H9 (cell line): Measurements from ENCODE around the gene ARF1. TPM values are rescaled to one million over a fixed set of nuclear protein-coding genes. Genes with fewer than 3 reads are reported as not detected.

ENCODE experiments used
- DNase-seq: peaks from one replicate; pipeline ENCODE4 v3.0.0-alpha.2; 2017
- H2AFZ ChIP-seq: one replicate; pipeline ENCODE4 v1.6.1; 2013; ENCODE audit warnings: mild to moderate bottlenecking, low read length, control low read depth, moderate library complexity
- H2AK5ac ChIP-seq: 2 replicates; pipeline ENCODE4 v1.6.1; 2013; ENCODE audit warnings: low read length, control low read depth, mixed read lengths; ENCODE audit not compliant: insufficient read length
- H2BK120ac ChIP-seq: one replicate; pipeline ENCODE4 v1.6.1; 2013; ENCODE audit warnings: low read depth, mild to moderate bottlenecking, low read length, control low read depth, inconsistent platforms; ENCODE audit not compliant: poor library complexity, severe bottlenecking
- H2BK12ac ChIP-seq: 2 replicates; pipeline ENCODE4 v1.6.1; 2013; ENCODE audit warnings: low read length, control low read depth, mixed read lengths, low read depth; ENCODE audit not compliant: insufficient read length
- H2BK15ac ChIP-seq: 2 replicates; pipeline ENCODE4 v1.6.1; 2013; ENCODE audit warnings: low read depth, low read length, control low read depth
- H2BK20ac ChIP-seq: one replicate; pipeline ENCODE4 v1.6.1; 2013; ENCODE audit warnings: low read depth, mild to moderate bottlenecking, low read length, control low read depth, inconsistent platforms; ENCODE audit not compliant: poor library complexity, severe bottlenecking
- H2BK5ac ChIP-seq: 2 replicates; pipeline ENCODE4 v1.6.1; 2013; ENCODE audit warnings: low read length, control low read depth, mixed read lengths; ENCODE audit not compliant: insufficient read length
- H3K14ac ChIP-seq: 2 replicates; pipeline ENCODE4 v1.6.1; 2013; ENCODE audit warnings: low read length, control low read depth; ENCODE audit not compliant: insufficient read depth
- H3K18ac ChIP-seq: 2 replicates; pipeline ENCODE4 v1.6.1; 2013; ENCODE audit warnings: low read depth, mild to moderate bottlenecking, mixed read lengths, low read length, control low read depth; ENCODE audit not compliant: insufficient read length
- H3K23ac ChIP-seq: 2 replicates; pipeline ENCODE4 v1.6.1; 2013; ENCODE audit warnings: low read length, control low read depth, mixed read lengths, low read depth; ENCODE audit not compliant: insufficient read length
- H3K23me2 ChIP-seq: 2 replicates; pipeline ENCODE4 v1.6.1; 2013; ENCODE audit warnings: low read depth, mild to moderate bottlenecking, mixed read lengths, low read length, control low read depth; ENCODE audit not compliant: insufficient read length, poor library complexity, severe bottlenecking
- H3K27ac ChIP-seq: 2 replicates; pipeline ENCODE4 v1.5.1; 2013; ENCODE audit warnings: low read length, control low read depth, mixed read lengths, low read depth; ENCODE audit not compliant: insufficient read length
- H3K27me3 ChIP-seq: 2 replicates; pipeline ENCODE4 v1.6.1; 2013; ENCODE audit warnings: low read length, control low read depth, inconsistent platforms; ENCODE audit not compliant: insufficient read depth
- H3K4ac ChIP-seq: 2 replicates; pipeline ENCODE4 v1.6.1; 2013; ENCODE audit warnings: low read depth, mild to moderate bottlenecking, control low read depth, inconsistent platforms, low read length, moderate library complexity
- H3K4me1 ChIP-seq: 2 replicates; pipeline ENCODE4 v1.6.1; 2013; ENCODE audit warnings: low read length, control low read depth, inconsistent platforms; ENCODE audit not compliant: insufficient read depth
- H3K4me2 ChIP-seq: 2 replicates; pipeline ENCODE4 v1.6.1; 2013; ENCODE audit warnings: low read length, control low read depth, mixed read lengths; ENCODE audit not compliant: insufficient read length, insufficient read depth
- H3K56ac ChIP-seq: 2 replicates; pipeline ENCODE4 v1.6.1; 2013; ENCODE audit warnings: low read depth, mild to moderate bottlenecking, mixed read lengths, low read length, control low read depth; ENCODE audit not compliant: insufficient read length
- H3K79me1 ChIP-seq: 2 replicates; pipeline ENCODE4 v1.6.1; 2013; ENCODE audit warnings: low read depth, mild to moderate bottlenecking, moderate library complexity, low read length, control low read depth, inconsistent platforms; ENCODE audit not compliant: insufficient read depth, poor library complexity, severe bottlenecking
- H3K79me2 ChIP-seq: 2 replicates; pipeline ENCODE4 v1.6.1; 2013; ENCODE audit warnings: low read length, control low read depth, inconsistent platforms; ENCODE audit not compliant: insufficient read depth
- H3K9ac ChIP-seq: 2 replicates; pipeline ENCODE4 v1.6.1; 2013; ENCODE audit warnings: low read length, control low read depth, mixed read lengths; ENCODE audit not compliant: insufficient read length; ENCODE audit errors: extremely low read depth
- H3K9me3 ChIP-seq: one replicate; pipeline ENCODE4 v1.6.1; 2013; ENCODE audit warnings: low read depth, low read length, inconsistent platforms; ENCODE audit not compliant: control insufficient read depth
- H3T11ph ChIP-seq: one replicate; pipeline ENCODE4 v1.6.1; 2013; ENCODE audit warnings: mild to moderate bottlenecking, low read length, control low read depth, inconsistent platforms
- H4K20me1 ChIP-seq: one replicate; pipeline ENCODE4 v1.6.1; 2013; ENCODE audit not compliant: control insufficient read depth, insufficient read length, insufficient read depth
- H4K5ac ChIP-seq: 2 replicates; pipeline ENCODE4 v1.6.1; 2013; ENCODE audit warnings: low read depth, mild to moderate bottlenecking, mixed read lengths, low read length, control low read depth; ENCODE audit not compliant: insufficient read length
- H4K8ac ChIP-seq: replicated peaks from 2 replicates; pipeline ENCODE4 v1.6.1; 2013; ENCODE audit warnings: low read length, control low read depth, mixed read lengths, low read depth; ENCODE audit not compliant: insufficient read length
- H4K91ac ChIP-seq: 2 replicates; pipeline ENCODE4 v1.6.1; 2013; ENCODE audit warnings: low read depth, mild to moderate bottlenecking, moderate library complexity, mixed read lengths, low read length, control low read depth; ENCODE audit not compliant: insufficient read length
- H3K27ac Mint-ChIP-seq, 3 experiments: 2 replicates in 2 of 3; 3 replicates in 1 of 3; pipeline ENCODE4 v1.8.0; 2020 to 2021; ENCODE audit warnings: mixed read lengths in 3 of 3, mild to moderate bottlenecking in 1 of 3, moderate library complexity in 1 of 3
- H3K27me3 Mint-ChIP-seq: 2 replicates; pipeline ENCODE4 v1.8.0; 2021; ENCODE audit warnings: low read depth, mild to moderate bottlenecking, moderate library complexity, mixed read lengths
- H3K36me3 Mint-ChIP-seq, 3 experiments: 2 replicates in 2 of 3; 3 replicates in 1 of 3; pipeline ENCODE4 v1.8.0; 2020 to 2021; ENCODE audit warnings: low read depth in 3 of 3, mixed read lengths in 3 of 3; ENCODE audit not compliant: insufficient read depth in 1 of 3
- H3K4me1 Mint-ChIP-seq, 2 experiments: 2 replicates each; pipeline ENCODE4 v1.8.0; 2020; ENCODE audit warnings: mixed read lengths in 2 of 2
- H3K4me3 Mint-ChIP-seq, 2 experiments: 2 replicates in 1 of 2; 3 replicates in 1 of 2; pipeline ENCODE4 v1.8.0; 2020 to 2021; ENCODE audit warnings: mild to moderate bottlenecking in 2 of 2, mixed read lengths in 2 of 2, moderate library complexity in 1 of 2
- H3K9me3 Mint-ChIP-seq, 2 experiments: 2 replicates in 1 of 2; 3 replicates in 1 of 2; pipeline ENCODE4 v1.8.0; 2020; ENCODE audit warnings: mild to moderate bottlenecking in 2 of 2, mixed read lengths in 2 of 2, moderate library complexity in 1 of 2
- WGBS: extraction: QIAGEN DNeasy Blood & Tissue Kit; methylation state at CpG from one replicate; pipeline ENCODE4 v1.1.7; 2013; ENCODE audit warnings: missing lambda C conversion rate, low lambda C conversion rate, mixed read lengths; ENCODE audit not compliant: insufficient read length; ENCODE audit errors: extremely low coverage; 5-methylcytosine and 5-hydroxymethylcytosine counted together
- total RNA-seq: library from RNA; stranded (reverse); gene quantifications from 2 replicates; pipeline ENCODE4 v1.2.1, GENCODE V29; 2021
- TF ChIP-seq, protein P1 (sequence below): fragments of 200-600 bp; sonication (generic); conservative IDR thresholded peaks from 3 replicates; pipeline ENCODE4 v1.8.0; 2021; ENCODE audit warnings: antibody characterized with exemption, mild to moderate bottlenecking

The ARF1 gene
- total RNA-seq, 1 experiment from 2014 or later, result 258 TPM

DNA sequence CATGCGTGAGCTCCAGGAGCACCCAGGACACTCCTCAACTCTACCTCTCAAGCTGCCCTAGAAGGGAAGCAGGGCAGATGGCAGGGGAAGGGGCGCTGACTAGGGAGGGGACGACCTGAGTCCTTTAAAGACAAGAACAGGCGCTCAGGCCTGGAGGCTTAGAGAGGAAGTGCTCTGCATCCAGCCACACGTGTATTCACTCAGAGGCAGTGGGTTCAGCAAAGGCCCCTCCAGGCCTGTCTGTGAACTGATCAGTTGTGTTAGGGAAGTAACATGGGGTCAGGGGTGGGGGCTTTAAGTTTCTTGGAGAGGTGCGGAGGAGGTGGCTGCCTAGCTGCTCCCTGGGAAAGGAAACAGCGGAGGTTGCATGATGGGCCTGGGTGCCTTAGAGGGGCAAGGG, 37.1 kb upstream of the ARF1 start:
- Mint-ChIP-seq H3K36me3 (no peaks in the 10 kb centered on the region; a peak in 1 of 7 replicates), H3K4me3 (no peak overlapping the region), H3K27ac (no peak overlapping the region; a peak in 1 of 7 replicates), H3K27me3 (peaks cover 46% of the 10 kb centered on the region), H3K9me3 (peaks cover 0 to 4% of the 10 kb centered on the region in 2 experiments; a peak in 2 of 5 replicates), H3K4me1 (peaks cover 0 to 9% of the 10 kb centered on the region in 2 experiments; a peak in 2 of 4 replicates)
- Histone ChIP-seq H3K14ac (no peak overlapping the region), H3K27ac (no peak overlapping the region), H3K4me2 (no peak overlapping the region), H3K18ac (no peak overlapping the region), H4K8ac (no peak overlapping the region), H4K5ac (no peak overlapping the region), H2BK120ac (no peak overlapping the region), H4K20me1 (no peaks in the 10 kb centered on the region), H3K23me2 (peaks cover 3% of the 10 kb centered on the region), H2BK12ac (no peak overlapping the region), H3K9ac (no peak overlapping the region), H3K23ac (no peak overlapping the region), H2AFZ (no peak overlapping the region), H3K79me1 (no peaks in the 10 kb centered on the region), H4K91ac (no peak overlapping the region), H3K4me1 (no peaks in the 10 kb centered on the region; the same call in 1 of the 2 replicates), H3K4ac (no peak overlapping the region), H3K79me2 (no peaks in the 10 kb centered on the region), H2BK5ac (no peak overlapping the region), H2BK15ac (no peak overlapping the region), H3K27me3 (peaks cover 15% of the 10 kb centered on the region; the same call in 1 of the 2 replicates), H3K9me3 (no peaks in the 10 kb centered on the region), H2AK5ac (no peak overlapping the region), H3T11ph (no peak overlapping the region), H3K56ac (no peak overlapping the region), H2BK20ac (no peak overlapping the region)
- WGBS, result no CpG with 5 or more reads among the region's 7 CpGs
- TF ChIP-seq, protein P1, sequence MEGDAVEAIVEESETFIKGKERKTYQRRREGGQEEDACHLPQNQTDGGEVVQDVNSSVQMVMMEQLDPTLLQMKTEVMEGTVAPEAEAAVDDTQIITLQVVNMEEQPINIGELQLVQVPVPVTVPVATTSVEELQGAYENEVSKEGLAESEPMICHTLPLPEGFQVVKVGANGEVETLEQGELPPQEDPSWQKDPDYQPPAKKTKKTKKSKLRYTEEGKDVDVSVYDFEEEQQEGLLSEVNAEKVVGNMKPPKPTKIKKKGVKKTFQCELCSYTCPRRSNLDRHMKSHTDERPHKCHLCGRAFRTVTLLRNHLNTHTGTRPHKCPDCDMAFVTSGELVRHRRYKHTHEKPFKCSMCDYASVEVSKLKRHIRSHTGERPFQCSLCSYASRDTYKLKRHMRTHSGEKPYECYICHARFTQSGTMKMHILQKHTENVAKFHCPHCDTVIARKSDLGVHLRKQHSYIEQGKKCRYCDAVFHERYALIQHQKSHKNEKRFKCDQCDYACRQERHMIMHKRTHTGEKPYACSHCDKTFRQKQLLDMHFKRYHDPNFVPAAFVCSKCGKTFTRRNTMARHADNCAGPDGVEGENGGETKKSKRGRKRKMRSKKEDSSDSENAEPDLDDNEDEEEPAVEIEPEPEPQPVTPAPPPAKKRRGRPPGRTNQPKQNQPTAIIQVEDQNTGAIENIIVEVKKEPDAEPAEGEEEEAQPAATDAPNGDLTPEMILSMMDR, result no peak
- no peak for DNase-seq
